PC-9 (cell line): ENCODE results near the gene CECR2. TPM values are rescaled to one million over a fixed set of nuclear protein-coding genes. Genes with fewer than 3 reads are reported as not detected.

Experiments
- BruUV-seq: library from RNA; stranded (reverse); fragments of 400-500 nt; replicated peaks from 2 replicates; lab custom pipeline; 2021; lab: Mats Ljungman, UMichigan
- CTCF ChIA-PET: fragments of 300-600 bp; sonication (Branson Sonifier 250); formaldehyde crosslinking; loops from one replicate; lab custom pipeline; 2022; ENCODE audit warnings: antibody characterized with exemption; lab: Charles Lee
- POLR2A ChIA-PET: fragments of 300-600 bp; sonication (Branson Sonifier 250); formaldehyde crosslinking; loops from one replicate; lab custom pipeline; 2022; ENCODE audit warnings: antibody characterized with exemption; ENCODE audit not compliant: unreplicated experiment; lab: Charles Lee
- DNase-seq, 2 experiments: peaks; one replicate each; pipeline versions ENCODE4 v3.0.0 to v3.0.0-alpha.2; 2015 to 2022; ENCODE audit warnings: mixed read lengths in 1 of 2
- H2AFZ ChIP-seq: fragments of 200-600 bp; sonication (generic); 2 replicates; pipeline ENCODE4 v1.8.1; 2017; ENCODE audit warnings: antibody characterized with exemption
- H3F3A ChIP-seq: fragments of 200-600 bp; sonication (generic); 2 replicates; pipeline ENCODE4 v1.8.1; 2017; ENCODE audit warnings: antibody characterized with exemption, mild to moderate bottlenecking, low read depth; ENCODE audit not compliant: insufficient read depth
- H3K27ac ChIP-seq: fragments of 200-600 bp; sonication (generic); 2 replicates; pipeline ENCODE4 v1.6.1; 2016; ENCODE audit warnings: mixed run types
- H3K27me3 ChIP-seq: fragments of 200-600 bp; sonication (generic); 2 replicates; pipeline ENCODE4 v1.6.1; 2016; ENCODE audit warnings: low read depth, mixed run types; ENCODE audit not compliant: insufficient read depth
- H3K36me3 ChIP-seq: fragments of 200-600 bp; sonication (generic); 2 replicates; pipeline ENCODE4 v1.6.1; 2016; ENCODE audit warnings: low read depth, mixed run types
- H3K4me1 ChIP-seq: fragments of 200-600 bp; sonication (generic); replicated peaks from 2 replicates; pipeline ENCODE4 v1.6.1; 2016; ENCODE audit warnings: mixed run types; ENCODE audit not compliant: insufficient read depth
- H3K4me2 ChIP-seq: fragments of 200-600 bp; sonication (generic); 2 replicates; pipeline ENCODE4 v1.6.1; 2017; ENCODE audit warnings: mixed run types
- H3K4me3 ChIP-seq: fragments of 200-600 bp; sonication (generic); 2 replicates; pipeline ENCODE4 v1.6.1; 2016; ENCODE audit warnings: mixed run types
- H3K79me2 ChIP-seq: fragments of 200-600 bp; sonication (generic); 2 replicates; pipeline ENCODE4 v1.6.1; 2017; ENCODE audit warnings: low read depth, mixed run types
- H3K9me2 ChIP-seq: fragments of 200-600 bp; sonication (generic); 2 replicates; pipeline ENCODE4 v1.8.1; 2017; ENCODE audit warnings: mild to moderate bottlenecking; ENCODE audit not compliant: insufficient read depth
- H3K9me3 ChIP-seq: fragments of 200-600 bp; sonication (generic); 2 replicates; pipeline ENCODE4 v1.8.1; 2016; ENCODE audit warnings: low read depth; ENCODE audit not compliant: insufficient read depth
- H4K20me1 ChIP-seq: fragments of 200-600 bp; sonication (generic); 2 replicates; pipeline ENCODE4 v1.8.1; 2017; ENCODE audit not compliant: insufficient read depth
- EZH2 ChIP-seq: fragments of 200-600 bp; sonication (generic); IDR thresholded peaks from 2 replicates; pipeline ENCODE4 v1.8.0; 2017; ENCODE audit warnings: antibody characterized with exemption, low read depth
- intact Hi-C: fragments of 100-400 bp; cut with micrococcal nuclease; formaldehyde crosslinking; loops from one replicate; pipeline ENCODE4 v1.10.0; 2022; ENCODE audit not compliant: unreplicated experiment
- total RNA-seq: library from RNA; stranded (reverse); gene quantifications from 2 replicates; pipeline ENCODE4 v1.2.3, GENCODE V29; 2021
- TF ChIP-seq, protein P1 (sequence below): fragments of 200-600 bp; sonication (generic); conservative IDR thresholded peaks from 2 replicates; pipeline ENCODE4 v1.6.1; 2017; ENCODE audit warnings: mixed run types, antibody characterized with exemption, mild to moderate bottlenecking, moderate library complexity

CECR2 gene
- total RNA-seq, 1 experiment from 2014 or later = not detected

- ChIA-PET POLR2A (no interaction called here), CTCF (no interaction called here)
- H3K9me3 ChIP-seq = no peaks in the 10 kb centered on the region
- H3K9me2 ChIP-seq = no peaks in the 10 kb centered on the region
- H3K79me2 ChIP-seq = no peaks in the 10 kb centered on the region
- H3K36me3 ChIP-seq = no peaks in the 10 kb centered on the region
- no peaks in the 10 kb centered on the region for H3F3A ChIP-seq
- no peak overlapping the region for H3K4me3 ChIP-seq
- H3K27me3 ChIP-seq = no peaks in the 10 kb centered on the region
- TF ChIP-seq, protein P1, sequence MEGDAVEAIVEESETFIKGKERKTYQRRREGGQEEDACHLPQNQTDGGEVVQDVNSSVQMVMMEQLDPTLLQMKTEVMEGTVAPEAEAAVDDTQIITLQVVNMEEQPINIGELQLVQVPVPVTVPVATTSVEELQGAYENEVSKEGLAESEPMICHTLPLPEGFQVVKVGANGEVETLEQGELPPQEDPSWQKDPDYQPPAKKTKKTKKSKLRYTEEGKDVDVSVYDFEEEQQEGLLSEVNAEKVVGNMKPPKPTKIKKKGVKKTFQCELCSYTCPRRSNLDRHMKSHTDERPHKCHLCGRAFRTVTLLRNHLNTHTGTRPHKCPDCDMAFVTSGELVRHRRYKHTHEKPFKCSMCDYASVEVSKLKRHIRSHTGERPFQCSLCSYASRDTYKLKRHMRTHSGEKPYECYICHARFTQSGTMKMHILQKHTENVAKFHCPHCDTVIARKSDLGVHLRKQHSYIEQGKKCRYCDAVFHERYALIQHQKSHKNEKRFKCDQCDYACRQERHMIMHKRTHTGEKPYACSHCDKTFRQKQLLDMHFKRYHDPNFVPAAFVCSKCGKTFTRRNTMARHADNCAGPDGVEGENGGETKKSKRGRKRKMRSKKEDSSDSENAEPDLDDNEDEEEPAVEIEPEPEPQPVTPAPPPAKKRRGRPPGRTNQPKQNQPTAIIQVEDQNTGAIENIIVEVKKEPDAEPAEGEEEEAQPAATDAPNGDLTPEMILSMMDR = no peak
- TF ChIP-seq EZH2 = no peak
- no peak overlapping the region for H2AFZ ChIP-seq
- no peaks in the 10 kb centered on the region for H4K20me1 ChIP-seq
- intact Hi-C loops = no loop called here
- H3K4me2 ChIP-seq = no peak overlapping the region
- H3K4me1 ChIP-seq = no peaks in the 10 kb centered on the region
- H3K27ac ChIP-seq = no peak overlapping the region
- DNase-seq = no peak
- no TSS peak for BruUV-seq
Measured at GRCh38 chr22:17590586-17590985, 221.3 kb downstream of the CECR2 start.

DNA sequence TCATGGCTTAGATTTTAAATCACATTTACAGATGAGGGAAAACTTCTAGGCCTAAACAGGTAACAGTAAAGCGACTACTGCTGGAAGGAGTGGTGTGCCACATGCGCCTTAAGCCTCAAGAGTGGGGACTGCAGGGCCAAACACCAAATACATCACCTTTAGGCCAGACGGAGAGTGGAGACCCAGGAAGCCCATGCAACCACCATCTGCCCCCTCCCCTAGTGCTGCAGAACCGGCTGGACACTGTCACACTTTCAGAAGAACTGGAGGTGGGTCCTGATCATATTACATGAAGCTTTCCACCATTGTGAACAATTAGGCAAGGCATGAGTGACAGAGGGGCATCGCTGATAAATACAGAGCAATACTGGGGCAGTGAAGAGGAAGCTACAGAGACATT lies 222.9 kb downstream of the CECR2 start:
- intact Hi-C loops = no loop called here
- no peaks in the 10 kb centered on the region for H3K4me1 ChIP-seq
- H3F3A ChIP-seq = no peaks in the 10 kb centered on the region
- no peaks in the 10 kb centered on the region for H3K9me2 ChIP-seq
- no peak overlapping the region for H3K4me2 ChIP-seq
- H3K9me3 ChIP-seq = no peaks in the 10 kb centered on the region
- H3K36me3 ChIP-seq = no peaks in the 10 kb centered on the region
- H2AFZ ChIP-seq = no peak overlapping the region
- BruUV-seq = no TSS peak
- POLR2A ChIA-PET = interaction anchor here (0.6 to 0.7 kb wide), 2 partner anchors 21 to 166 kb away, joined by 3 to 23 read pairs; no protein-coding TSS in a partner anchor
- H3K27ac ChIP-seq = no peak overlapping the region
- TF ChIP-seq, protein P1 = no peak
- H4K20me1 ChIP-seq = no peaks in the 10 kb centered on the region
- DNase-seq = no peak
- H3K27me3 ChIP-seq = no peaks in the 10 kb centered on the region
- CTCF ChIA-PET = no interaction called here
- no peaks in the 10 kb centered on the region for H3K79me2 ChIP-seq
- no peak overlapping the region for H3K4me3 ChIP-seq

- Histone ChIP-seq H3K79me2 (no peaks in the 10 kb centered on the region), H3K9me3 (no peaks in the 10 kb centered on the region), H4K20me1 (no peaks in the 10 kb centered on the region), H3K4me3 (no peak overlapping the region), H3K9me2 (no peaks in the 10 kb centered on the region), H3F3A (no peaks in the 10 kb centered on the region), H3K4me1 (no peaks in the 10 kb centered on the region), H2AFZ (no peak overlapping the region), H3K27me3 (no peaks in the 10 kb centered on the region), H3K4me2 (no peak overlapping the region), H3K27ac (no peak overlapping the region), H3K36me3 (no peaks in the 10 kb centered on the region)
- intact Hi-C loops = no loop called here
- no TSS peak for BruUV-seq
- ChIA-PET POLR2A (no interaction called here), CTCF (no interaction called here)
- no peak for TF ChIP-seq EZH2
- TF ChIP-seq, protein P1 = no peak
- no peak for DNase-seq
Measured at GRCh38 chr22:17596226-17596625, 227.0 kb downstream of the CECR2 start.
